Measurements from ENCODE around the gene DEDD2.

The DEDD2 gene

DNA sequence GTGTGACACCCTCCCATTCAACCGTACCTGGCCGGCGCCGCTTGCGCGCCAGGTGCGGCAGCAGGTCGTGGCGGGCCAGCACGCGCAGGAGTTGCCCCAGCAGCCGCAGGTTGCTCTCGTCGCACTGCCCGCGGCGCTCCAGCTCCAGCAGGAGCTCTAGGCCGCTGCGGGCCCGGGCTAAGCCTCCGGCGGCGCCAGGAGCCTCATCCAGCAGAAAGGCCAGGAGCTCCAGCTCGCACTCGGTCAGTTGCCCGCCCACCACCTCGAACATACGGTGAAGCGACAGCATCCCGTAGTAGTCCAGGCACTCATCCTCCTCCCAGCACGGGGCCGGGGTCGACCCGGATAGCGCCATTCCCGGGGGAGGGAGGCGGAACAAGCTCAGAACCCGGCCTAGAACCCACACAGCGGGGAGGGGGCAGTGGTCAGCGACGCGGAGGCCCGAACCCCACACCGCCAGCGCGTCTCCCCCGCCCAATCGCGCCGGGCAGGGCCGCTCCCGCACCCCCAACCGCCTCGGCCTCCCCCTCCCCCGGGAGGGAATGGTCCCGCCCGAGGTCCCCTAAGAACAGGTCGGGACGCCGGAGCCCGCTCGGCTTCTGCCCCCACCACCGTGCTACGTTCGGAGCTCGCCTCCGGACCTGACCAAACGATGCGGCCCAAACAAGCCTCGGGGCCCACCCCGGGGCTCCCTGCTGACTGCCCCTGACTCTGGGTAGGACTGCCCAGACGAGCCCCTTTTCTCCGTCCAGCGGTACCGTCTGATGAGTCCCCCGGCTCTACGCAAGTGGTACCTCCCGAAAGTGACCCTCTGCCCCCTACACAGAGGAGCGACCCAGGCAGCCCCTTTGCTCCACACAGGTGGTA, 591 bp downstream of the DEDD2 start:
- CTCF ChIA-PET = interaction anchor here (0.6 to 1.2 kb wide), 6 partner anchors 16 to 425 kb away, joined by 3 to 6 read pairs (median 4); no protein-coding TSS in a partner anchor
- DNase-seq (ENCODE audit: low spot score) = no peak
- peak overlapping the region; percentile 89 for H3K27ac ChIP-seq
- no peak for TF ChIP-seq CTCF (conservative IDR thresholded peaks at IDR 0.05; ENCODE audit: low read depth)
- POLR2A ChIA-PET (ENCODE audit: low non-redundant PET) = interaction anchor here (0.7 kb wide), 1 partner anchor 102 kb away, joined by 4 read pairs; no protein-coding TSS in a partner anchor

- no peak for DNase-seq (ENCODE audit: low spot score)
- POLR2A ChIA-PET (ENCODE audit: low non-redundant PET) = no interaction called here
- peak overlapping the region; percentile 15 for H3K27ac ChIP-seq
- no peak for TF ChIP-seq CTCF (conservative IDR thresholded peaks at IDR 0.05; ENCODE audit: low read depth)
- CTCF ChIA-PET = no interaction called here
Measured at GRCh38 chr19:42214810-42215485, 2.5 kb downstream of the DEDD2 start.

- H3K27ac ChIP-seq = peak overlapping the region; percentile 34; the same call in 1 of the 2 replicates
- no peak for TF ChIP-seq CTCF (conservative IDR thresholded peaks at IDR 0.05; ENCODE audit: low read depth)
- POLR2A ChIA-PET (ENCODE audit: low non-redundant PET) = no interaction called here
- CTCF ChIA-PET = no interaction called here
- DNase-seq (ENCODE audit: low spot score) = no peak
Measured at GRCh38 chr19:42212886-42213285, 4.6 kb downstream of the DEDD2 start.

GRCh38 chr19:42208612-42209011, 8.9 kb downstream of the DEDD2 start:
- ChIA-PET CTCF (interaction anchor here (0.8 kb wide), 1 partner anchor 262 kb away, joined by 3 read pairs; no protein-coding TSS in a partner anchor), POLR2A (ENCODE audit: low non-redundant PET) (no interaction called here)
- peak overlapping the region; percentile 84 for H3K27ac ChIP-seq
- TF ChIP-seq CTCF (conservative IDR thresholded peaks at IDR 0.05; ENCODE audit: low read depth) = no peak
- no peak for DNase-seq (ENCODE audit: low spot score)

DNA sequence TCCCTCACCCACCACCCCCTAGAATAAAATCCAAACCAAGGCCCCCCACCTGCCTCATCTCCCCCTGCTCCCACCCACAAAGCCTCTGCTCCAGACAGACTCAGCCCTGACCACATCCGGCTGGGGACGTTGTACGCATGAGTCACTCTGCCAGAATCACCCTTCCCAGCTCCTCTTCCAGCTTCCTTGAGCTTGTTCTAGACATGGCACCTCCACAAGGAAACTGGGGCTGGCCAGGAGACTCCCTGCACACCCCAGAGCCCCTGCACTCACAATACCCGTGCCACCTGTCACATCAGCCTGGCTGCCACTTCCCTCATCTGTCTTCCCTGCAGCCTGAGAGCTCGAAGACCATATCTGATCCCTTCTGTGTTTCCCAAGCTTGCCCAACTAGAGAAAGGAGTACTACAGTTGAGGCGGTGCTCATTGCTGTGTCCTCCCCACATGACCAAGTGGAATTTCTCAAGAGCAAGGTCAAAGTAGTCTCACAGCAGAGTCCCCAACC, 9.7 kb downstream of the DEDD2 start:
- ChIA-PET POLR2A (ENCODE audit: low non-redundant PET) (no interaction called here), CTCF (no interaction called here)
- H3K27ac ChIP-seq = peak overlapping the region; percentile 84
- no peak for TF ChIP-seq CTCF (conservative IDR thresholded peaks at IDR 0.05; ENCODE audit: low read depth)
- peak; percentile 71 for DNase-seq (ENCODE audit: low spot score)

GRCh38 chr19:42206871-42207755, 10.4 kb downstream of the DEDD2 start:
- peak overlapping the region; percentile 84 for H3K27ac ChIP-seq
- ChIA-PET CTCF (no interaction called here), POLR2A (ENCODE audit: low non-redundant PET) (no interaction called here)
- no peak for TF ChIP-seq CTCF (conservative IDR thresholded peaks at IDR 0.05; ENCODE audit: low read depth)
- DNase-seq (ENCODE audit: low spot score) = peak; percentile 89

All from RWPE1 (cell line).